ENCODE results near the gene STK32C. TPM values are rescaled to one million over a fixed set of nuclear protein-coding genes. Genes with fewer than 3 reads are reported as not detected.

STK32C gene
- total and polyA plus RNA-seq, 3 donors from 2014 or later = 33.9 to 49.0 (median 34.2) TPM

- Histone ChIP-seq H3K9me3 (no peaks in the 10 kb centered on the region), H3K4me3 (no peak overlapping the region), H3K36me3 (ENCODE audit: low read depth, missing control alignments) (no peaks in the 10 kb centered on the region), H3K27ac (no peak overlapping the region), H3K27me3 (no peaks in the 10 kb centered on the region), H3K4me1 (peaks cover 12% of the 10 kb centered on the region)
- intact Hi-C loops (cut with DNase I; ENCODE audit: low total_unique reads) = no loop called here
- no peak for TF ChIP-seq POLR2A (IDR thresholded peaks at IDR 0.05)
- TF ChIP-seq, protein P1, sequence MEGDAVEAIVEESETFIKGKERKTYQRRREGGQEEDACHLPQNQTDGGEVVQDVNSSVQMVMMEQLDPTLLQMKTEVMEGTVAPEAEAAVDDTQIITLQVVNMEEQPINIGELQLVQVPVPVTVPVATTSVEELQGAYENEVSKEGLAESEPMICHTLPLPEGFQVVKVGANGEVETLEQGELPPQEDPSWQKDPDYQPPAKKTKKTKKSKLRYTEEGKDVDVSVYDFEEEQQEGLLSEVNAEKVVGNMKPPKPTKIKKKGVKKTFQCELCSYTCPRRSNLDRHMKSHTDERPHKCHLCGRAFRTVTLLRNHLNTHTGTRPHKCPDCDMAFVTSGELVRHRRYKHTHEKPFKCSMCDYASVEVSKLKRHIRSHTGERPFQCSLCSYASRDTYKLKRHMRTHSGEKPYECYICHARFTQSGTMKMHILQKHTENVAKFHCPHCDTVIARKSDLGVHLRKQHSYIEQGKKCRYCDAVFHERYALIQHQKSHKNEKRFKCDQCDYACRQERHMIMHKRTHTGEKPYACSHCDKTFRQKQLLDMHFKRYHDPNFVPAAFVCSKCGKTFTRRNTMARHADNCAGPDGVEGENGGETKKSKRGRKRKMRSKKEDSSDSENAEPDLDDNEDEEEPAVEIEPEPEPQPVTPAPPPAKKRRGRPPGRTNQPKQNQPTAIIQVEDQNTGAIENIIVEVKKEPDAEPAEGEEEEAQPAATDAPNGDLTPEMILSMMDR (IDR thresholded peaks at IDR 0.05) = no peak
- WGBS, 2 donors = 65% methylated on average over 7 of the region's 7 CpGs; no CpG with 5 or more reads in 1 of the 2 donors
- DNase-seq = no peak
Observed at GRCh38 chr10:132158823-132159222, 148.9 kb downstream of the STK32C start.

DNA sequence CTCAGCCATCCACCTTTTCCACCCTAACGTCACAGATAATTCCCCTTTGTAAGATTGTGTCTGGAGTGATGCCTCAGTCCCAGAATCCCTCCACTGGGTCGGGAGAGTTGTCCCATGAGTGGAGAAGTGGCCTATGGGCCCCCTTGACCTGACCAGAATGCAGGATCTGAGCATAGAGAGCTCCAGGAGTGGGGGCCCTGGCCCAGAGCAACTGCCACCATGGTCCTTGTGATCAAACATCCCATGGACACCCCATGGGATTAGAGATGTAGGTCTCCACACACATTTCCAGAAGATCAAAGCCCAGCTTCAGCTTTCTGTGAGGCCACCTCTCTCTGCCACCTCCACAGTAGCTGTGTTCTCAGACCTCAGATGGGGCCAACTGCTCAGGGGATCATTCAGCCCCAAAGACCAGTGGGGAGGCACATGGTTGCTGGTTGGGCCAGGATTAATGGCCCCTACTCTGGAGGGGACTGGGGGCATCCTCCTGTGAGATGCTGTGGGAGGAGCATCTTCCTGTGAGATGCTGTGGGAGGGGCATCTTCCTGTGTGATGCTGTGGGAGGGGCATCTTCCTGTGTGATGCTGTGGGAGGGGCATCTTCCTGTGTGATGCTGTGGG is 149.5 kb downstream of the STK32C start:
- H3K9me3 ChIP-seq = no peaks in the 10 kb centered on the region
- no peak for TF ChIP-seq POLR2A (IDR thresholded peaks at IDR 0.05)
- TF ChIP-seq, protein P1 (IDR thresholded peaks at IDR 0.05) = no peak
- peaks cover 12% of the 10 kb centered on the region for H3K4me1 ChIP-seq
- 59 to 81% methylated on average over 2 of the region's 2 CpGs for WGBS, 2 donors
- no peaks in the 10 kb centered on the region for H3K27me3 ChIP-seq
- no peaks in the 10 kb centered on the region for H3K36me3 ChIP-seq (ENCODE audit: low read depth, missing control alignments)
- intact Hi-C loops (cut with DNase I; ENCODE audit: low total_unique reads) = no loop called here
- no peak overlapping the region for H3K4me3 ChIP-seq
- H3K27ac ChIP-seq = no peak overlapping the region
- no peak for DNase-seq

Other genes with a start within 250 kb of the STK32C start
- gene JAKMIP3, start 242.0 kb downstream of the STK32C start, total RNA-seq = 1 to 10 TPM; 3.3 to 4.6 TPM
- gene JAKMIP3, start 242.0 kb downstream of the STK32C start, polyA plus RNA-seq (ENCODE audit: insufficient read depth, low read depth, low replicate concordance) = 1.3 TPM
- 10 to 100 TPM; 11.7 to 21.0 TPM for gene DPYSL4, start 121.0 kb downstream of the STK32C start, total RNA-seq
- 13.9 TPM for gene DPYSL4, start 121.0 kb downstream of the STK32C start, polyA plus RNA-seq (ENCODE audit: insufficient read depth, low read depth, low replicate concordance)
- gene LRRC27, start 24.2 kb upstream of the STK32C start, total RNA-seq = 100 to 1,000 TPM in 1 of 2 donors, 10 to 100 TPM in 1; 49.4 to 110 TPM
- 164 TPM for gene LRRC27, start 24.2 kb upstream of the STK32C start, polyA plus RNA-seq (ENCODE audit: insufficient read depth, low read depth, low replicate concordance)
- 10 to 100 TPM; 32.6 to 45.1 TPM for gene PWWP2B, start 89.2 kb upstream of the STK32C start, total RNA-seq
- 16.0 TPM for gene PWWP2B, start 89.2 kb upstream of the STK32C start, polyA plus RNA-seq (ENCODE audit: insufficient read depth, low read depth, low replicate concordance)
- 100 to 1,000 TPM in 1 of 2 donors, 10 to 100 TPM in 1; 73.0 to 103 TPM for gene INPP5A, start 229.8 kb upstream of the STK32C start, total RNA-seq
- gene INPP5A, start 229.8 kb upstream of the STK32C start, polyA plus RNA-seq (ENCODE audit: insufficient read depth, low read depth, low replicate concordance) = 54.1 TPM

Data from testis (tissue), 3 donors.